GM12878 (cell line): ENCODE measurements around the gene AP5Z1. TPM values are rescaled to one million over a fixed set of nuclear protein-coding genes. Genes with fewer than 3 reads are reported as not detected.

ENCODE experiments used
- ATAC-seq: fragments of 200-7000 bp; cut with Tn5 transposase; 3 replicates; pipeline ENCODE4 v1.9.1; 2020; ENCODE audit warnings: mild to moderate bottlenecking, moderate library complexity
- BruUV-seq: library from RNA; stranded (reverse); fragments of 400-500 nt; replicated peaks from 2 replicates; lab custom pipeline; 2021; lab: Mats Ljungman, UMichigan
- CTCF ChIA-PET: fragments of 300-600 bp; sonication (Branson Sonifier 250); formaldehyde crosslinking; extraction: SDS; loops from one replicate; lab custom pipeline; 2021; ENCODE audit warnings: inconsistent platforms; lab: Yijun Ruan, JAX
- POLR2A ChIA-PET: fragments of 350-600 bp; formaldehyde crosslinking; extraction: SDS; loops from one replicate; lab custom pipeline; 2021; ENCODE audit warnings: inconsistent platforms; lab: Charles Lee
- RAD21 ChIA-PET: fragments of 300-600 bp; sonication (Branson Sonifier 250); formaldehyde crosslinking; loops from one replicate; lab custom pipeline; 2023; ENCODE audit warnings: antibody characterized with exemption; ENCODE audit not compliant: unreplicated experiment; lab: Charles Lee
- SMC1A ChIA-PET: fragments of 300-600 bp; sonication (Branson Sonifier 250); formaldehyde crosslinking; loops from one replicate; lab custom pipeline; 2023; ENCODE audit not compliant: unreplicated experiment, uncharacterized antibody; lab: Charles Lee
- DNase-seq: peaks from one replicate; pipeline ENCODE4 v3.0.0-alpha.2; 2011; ENCODE audit warnings: low read depth, low spot score
- FAIRE-seq: peaks from 3 replicates; lab custom pipeline; 2011; peaks lifted over from hg19 to GRCh38; lab: Jason Lieb, UNC
- H2AFZ ChIP-seq: 2 replicates; pipeline ENCODE4 v1.6.0; 2011; ENCODE audit warnings: low read depth, low read length, control low read depth; ENCODE audit not compliant: control insufficient read depth
- H3K27ac ChIP-seq: 2 replicates; pipeline ENCODE4 v1.5.1; 2011; ENCODE audit warnings: control low read depth; ENCODE audit not compliant: control insufficient read depth, insufficient read depth
- H3K27me3 ChIP-seq, 2 experiments: replicated peaks in 1 of 2; 2 replicates each; pipeline versions ENCODE4 v1.6.0 to v1.6.1; 2011; ENCODE audit warnings: low read length in 1 of 2; ENCODE audit not compliant: control insufficient read depth in 2 of 2, insufficient read depth in 2 of 2
- H3K36me3 ChIP-seq, 2 experiments: 2 replicates each; pipeline ENCODE4 v1.5.1; 2011; ENCODE audit warnings: low read length in 1 of 2; ENCODE audit not compliant: control insufficient read depth in 2 of 2, insufficient read depth in 2 of 2
- H3K4me1 ChIP-seq: 2 replicates; pipeline ENCODE4 v1.6.1; 2011; ENCODE audit warnings: mild to moderate bottlenecking, low read length, moderate library complexity, mixed read lengths; ENCODE audit not compliant: control insufficient read depth, insufficient read depth
- H3K4me2 ChIP-seq: 2 replicates; pipeline ENCODE4 v1.6.0; 2011; ENCODE audit warnings: control low read depth; ENCODE audit not compliant: control insufficient read depth, insufficient read depth
- H3K4me3 ChIP-seq: fragments of 200-600 bp; sonication (generic); 2 replicates; pipeline ENCODE4 v1.5.1; 2016
- H3K79me2 ChIP-seq: 2 replicates; pipeline ENCODE4 v1.6.0; 2011; ENCODE audit warnings: low read length; ENCODE audit not compliant: control insufficient read depth, insufficient read depth
- H3K9ac ChIP-seq: 2 replicates; pipeline ENCODE4 v1.8.0; 2011; ENCODE audit warnings: low read length, control low read depth, mixed read lengths; ENCODE audit not compliant: control insufficient read depth, insufficient read depth
- H3K9me3 ChIP-seq: replicated peaks from 3 replicates; pipeline ENCODE4 v1.5.1; 2011; ENCODE audit warnings: mild to moderate bottlenecking, low read length; ENCODE audit not compliant: control insufficient read depth, insufficient read depth
- H4K20me1 ChIP-seq: 2 replicates; pipeline ENCODE4 v1.6.0; 2011; ENCODE audit not compliant: control insufficient read depth, insufficient read depth
- CUX1 ChIP-seq: IDR thresholded peaks from 2 replicates; pipeline ENCODE4 v1.6.1; 2012; ENCODE audit warnings: improper control_type of control experiment, low read depth, low read length; ENCODE audit not compliant: insufficient replicate concordance
- DPF2 ChIP-seq: fragments of 450-650 bp; IDR thresholded peaks from 2 replicates; pipeline ENCODE4 v1.6.1; 2017; ENCODE audit warnings: mild to moderate bottlenecking
- IRF5 ChIP-seq: fragments of 450-650 bp; IDR thresholded peaks from 2 replicates; pipeline ENCODE4 v1.6.1; 2017; ENCODE audit warnings: borderline replicate concordance
- POLR2A ChIP-seq: IDR thresholded peaks from 2 replicates; pipeline ENCODE4 v1.6.1; 2011; ENCODE audit warnings: low read depth, mild to moderate bottlenecking, low read length
- RCOR1 ChIP-seq: conservative IDR thresholded peaks from 2 replicates; pipeline ENCODE4 v1.6.1; 2012; ENCODE audit warnings: low read depth, low read length, improper control_type of control experiment
- REST ChIP-seq: IDR thresholded peaks from 2 replicates; pipeline ENCODE4 v1.6.1; 2012; ENCODE audit warnings: mild to moderate bottlenecking, low read depth, low read length
- SRF ChIP-seq, 2 experiments: IDR thresholded peaks; 2 replicates each; pipeline ENCODE4 v1.6.1; 2011; ENCODE audit warnings: low read depth in 2 of 2, low read length in 2 of 2, mild to moderate bottlenecking in 1 of 2, moderate library complexity in 1 of 2
- SUZ12 ChIP-seq: fragments of 200-600 bp; sonication (generic); IDR thresholded peaks from one replicate; pipeline ENCODE4 v1.6.1; 2018; ENCODE audit warnings: antibody characterized with exemption, mild to moderate bottlenecking; ENCODE audit not compliant: unreplicated experiment
- WGBS: methylation state at CpG from one replicate; pipeline ENCODE4 v1.1.6; 2016; ENCODE audit warnings: low lambda C conversion rate; ENCODE audit not compliant: insufficient replicate concordance, insufficient coverage; ENCODE audit errors: missing lambda C conversion rate; 5-methylcytosine and 5-hydroxymethylcytosine counted together
- in situ Hi-C: fragments of 300-500 bp; cut with MboI; formaldehyde crosslinking; loops from 9 replicates; pipeline ENCODE4 v1.14.3; 2018; ENCODE audit warnings: mixed read lengths
- intact Hi-C: fragments of 100-400 bp; cut with micrococcal nuclease; formaldehyde crosslinking; loops from one replicate; pipeline ENCODE4 v1.14.2; 2022; ENCODE audit not compliant: unreplicated experiment
- polyA plus RNA-seq, 11 experiments: library from polyadenylated mRNA; depleted of rRNA in 4 of 11; unstranded in 6 of 11; stranded (reverse) in 5 of 11; fragments of >200 nt; fragmentation: Nextera tagmentation in 4 of 11; fragmentation: Illumina TruSeq in 1 of 11; extraction: Ambion mirVana in 4 of 11; extraction: Trizol in 1 of 11; gene quantifications; 1 replicate in 1 of 11; 2 replicates in 10 of 11; pipeline versions ENCODE4 v1.2.1 to v1.2.3, GENCODE V29; 2011 to 2016; ENCODE audit warnings: inconsistent platforms in 2 of 11, missing spikeins in 2 of 11, low read depth in 1 of 11
- total RNA-seq, 4 experiments: library from RNA; depleted of rRNA in 3 of 4; stranded (reverse); fragments of >200 nt in 3 of 4; fragmentation: Illumina TruSeq in 1 of 4; extraction: Trizol in 1 of 4; gene quantifications; 2 replicates each; pipeline versions ENCODE4 v1.2.1 to v1.2.3, GENCODE V29; 2013 to 2021

AP5Z1 gene
- total and polyA plus RNA-seq, 10 of the 15 experiments (the other 5 are each of a cell fraction or from before 2014, with no cell fraction given), result 0.37 to 43.4 (median 19.4) TPM

GRCh38 chr7:4792537-4793126 is 17.2 kb downstream of the AP5Z1 start:
- CTCF ChIA-PET, result interaction anchor here (0.6 to 2.8 kb wide), 4 partner anchors 16 to 299 kb away, joined by 3 to 12 read pairs (median 4); partner anchors contain the start of gene AP5Z1
- H3K4me2 ChIP-seq, result no peak overlapping the region
- no peaks in the 10 kb centered on the region for H4K20me1 ChIP-seq
- 82% methylated on average over 47 of the region's 47 CpGs for WGBS
- POLR2A ChIA-PET, result no interaction called here
- BruUV-seq, result no TSS peak
- FAIRE-seq, result no peak
- intact Hi-C loops (loop anchor here (10.0 kb wide), 1 partner anchor 182 kb away; no protein-coding TSS in a partner anchor), in situ Hi-C loops (no loop called here)
- TF ChIP-seq RCOR1, result no peak
- no peak for TF ChIP-seq DPF2
- TF ChIP-seq SUZ12, result no peak
- peak; percentile 68 for TF ChIP-seq POLR2A
- no peak for TF ChIP-seq REST
- no peak for TF ChIP-seq SRF (IDR thresholded peaks at IDR 0.05; ENCODE audit: low read depth in 2 of 2, low read length in 2 of 2)
- TF ChIP-seq IRF5, result no peak
- no peak for TF ChIP-seq CUX1
- SMC1A ChIA-PET, result no interaction called here
- RAD21 ChIA-PET, result interaction anchor here (0.6 kb wide), 1 partner anchor 1350 kb away, joined by 3 read pairs; no protein-coding TSS in a partner anchor
- no peak overlapping the region for H2AFZ ChIP-seq
- H3K36me3 ChIP-seq, result peaks cover 0 to 16% of the 10 kb centered on the region in 2 experiments; a peak in 2 of 4 replicates
- no peak overlapping the region for H3K4me3 ChIP-seq
- H3K27me3 ChIP-seq, result no peaks in the 10 kb centered on the region
- H3K27ac ChIP-seq, result no peak overlapping the region
- DNase-seq, result no peak
- H3K9me3 ChIP-seq, result no peaks in the 10 kb centered on the region; the same call in 2 of the 3 replicates
- H3K9ac ChIP-seq, result no peak overlapping the region
- no peaks in the 10 kb centered on the region for H3K79me2 ChIP-seq
- peak; percentile 8 for ATAC-seq
- no peaks in the 10 kb centered on the region for H3K4me1 ChIP-seq
